Neural progenitor cell (in vitro differentiated cells): ENCODE measurements around the gene NEDD4. TPM values are rescaled to one million over a fixed set of nuclear protein-coding genes. Genes with fewer than 3 reads are reported as not detected.

Experiments used
- DNase-seq: peaks from one replicate; pipeline ENCODE4 v3.0.0-alpha.2; 2016; ENCODE audit warnings: low spot score
- H2AFZ ChIP-seq: fragments of 200-600 bp; sonication (generic); replicated peaks from 2 replicates; pipeline ENCODE4 v1.6.1; 2016; ENCODE audit warnings: antibody characterized with exemption
- H3F3A ChIP-seq: fragments of 200-600 bp; sonication (generic); 2 replicates; pipeline ENCODE4 v1.6.1; 2016; ENCODE audit warnings: antibody characterized with exemption, low read depth
- H3K27ac ChIP-seq: fragments of 200-600 bp; sonication (generic); 2 replicates; pipeline ENCODE4 v1.5.1; 2016; ENCODE audit warnings: mild to moderate bottlenecking
- H3K27me3 ChIP-seq: fragments of 200-600 bp; sonication (generic); 2 replicates; pipeline ENCODE4 v1.6.1; 2016; ENCODE audit warnings: mild to moderate bottlenecking, moderate library complexity
- H3K36me3 ChIP-seq: fragments of 200-600 bp; sonication (generic); 2 replicates; pipeline ENCODE4 v1.5.1; 2016
- H3K4me1 ChIP-seq: fragments of 200-600 bp; sonication (generic); 2 replicates; pipeline ENCODE4 v1.6.1; 2016; ENCODE audit warnings: mixed run types
- H3K4me2 ChIP-seq: fragments of 200-600 bp; sonication (generic); 2 replicates; pipeline ENCODE4 v1.6.1; 2016
- H3K4me3 ChIP-seq: fragments of 200-600 bp; sonication (generic); 2 replicates; pipeline ENCODE4 v1.5.1; 2016
- H3K79me2 ChIP-seq: fragments of 200-600 bp; sonication (generic); 2 replicates; pipeline ENCODE4 v1.6.1; 2016; ENCODE audit warnings: low read depth
- H3K9ac ChIP-seq: fragments of 200-600 bp; sonication (generic); 2 replicates; pipeline ENCODE4 v1.6.1; 2016
- H3K9me3 ChIP-seq: fragments of 200-600 bp; sonication (generic); 2 replicates; pipeline ENCODE4 v1.5.1; 2016; ENCODE audit warnings: low read depth
- H4K20me1 ChIP-seq: fragments of 200-600 bp; sonication (generic); 2 replicates; pipeline ENCODE4 v1.6.1; 2016; ENCODE audit warnings: low read depth
- H3K27ac Mint-ChIP-seq: 3 replicates; pipeline ENCODE4 v1.8.0; 2021; ENCODE audit warnings: mixed read lengths
- H3K27me3 Mint-ChIP-seq: 2 replicates; pipeline ENCODE4 v1.8.0; 2022; ENCODE audit warnings: low read depth, mild to moderate bottlenecking, inconsistent platforms, moderate library complexity, mixed read lengths; ENCODE audit not compliant: insufficient read depth
- H3K36me3 Mint-ChIP-seq: 3 replicates; pipeline ENCODE4 v1.8.0; 2021; ENCODE audit warnings: mixed read lengths
- H3K4me1 Mint-ChIP-seq: 3 replicates; pipeline ENCODE4 v1.8.0; 2021; ENCODE audit warnings: mixed read lengths
- H3K4me3 Mint-ChIP-seq: 3 replicates; pipeline ENCODE4 v1.8.0; 2021; ENCODE audit warnings: mild to moderate bottlenecking, moderate library complexity, mixed read lengths
- H3K9me3 Mint-ChIP-seq: 3 replicates; pipeline ENCODE4 v1.8.0; 2020; ENCODE audit warnings: mixed read lengths
- EZH2 ChIP-seq: fragments of 200-600 bp; sonication (generic); IDR thresholded peaks from 2 replicates; pipeline ENCODE4 v1.6.1; 2017; ENCODE audit warnings: antibody characterized with exemption, mild to moderate bottlenecking, moderate library complexity
- EZH2phosphoT487 ChIP-seq: fragments of 200-600 bp; sonication (generic); IDR thresholded peaks from 2 replicates; pipeline ENCODE4 v1.6.1; 2017; ENCODE audit warnings: antibody characterized with exemption
- total RNA-seq: library from RNA; depleted of rRNA; stranded (reverse); fragments of >200 nt; gene quantifications from 2 replicates; pipeline ENCODE4 v1.2.3, GENCODE V29; 2015; ENCODE audit warnings: low replicate concordance
- TF ChIP-seq, protein P1 (sequence below): fragments of 200-600 bp; sonication (generic); IDR thresholded peaks from 2 replicates; pipeline ENCODE4 v1.5.1; 2017; ENCODE audit warnings: antibody characterized with exemption, mild to moderate bottlenecking

The NEDD4 gene
- total RNA-seq, 1 donor from 2014 or later, result 36.7 TPM

DNA sequence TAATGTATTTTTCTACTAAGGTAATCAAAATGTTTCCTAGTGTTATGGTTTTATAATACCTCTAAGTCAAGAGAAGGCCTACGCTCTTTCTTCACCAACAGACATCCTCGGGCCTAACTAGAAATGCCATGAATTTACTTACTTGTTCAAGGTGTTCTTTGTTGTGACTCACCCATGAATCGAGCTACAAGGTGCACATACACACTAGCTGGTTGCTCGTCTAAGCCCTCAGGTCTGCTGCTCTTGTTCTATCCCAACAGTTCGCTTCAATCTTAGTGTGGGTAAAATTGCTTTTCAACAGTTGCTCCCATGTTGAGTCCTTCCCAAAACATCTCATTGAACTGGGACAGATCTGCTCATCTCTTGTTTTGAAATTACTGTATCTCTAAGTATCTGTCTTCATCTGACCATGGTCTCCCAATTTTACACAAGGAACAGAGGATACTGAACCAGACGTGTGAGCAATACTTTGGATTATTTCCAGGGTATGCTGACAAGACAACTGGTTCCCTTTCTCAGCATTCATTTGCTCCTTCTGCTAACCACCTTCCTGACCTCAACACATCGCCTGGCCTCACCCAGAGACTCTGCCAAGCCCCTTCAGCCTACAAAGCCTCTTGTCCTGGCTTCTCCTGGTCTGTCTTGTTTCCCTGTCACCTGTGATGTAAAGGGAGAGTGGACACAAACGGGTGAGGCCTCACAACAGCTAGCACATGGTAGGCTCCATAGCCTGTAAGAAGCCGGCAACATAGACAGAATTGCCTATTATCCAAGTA lies 84.2 kb downstream of the NEDD4 start:
- H3K36me3 Mint-ChIP-seq, result no peaks in the 10 kb centered on the region
- no peaks in the 10 kb centered on the region for H3F3A ChIP-seq
- no peak overlapping the region for H2AFZ ChIP-seq
- H4K20me1 ChIP-seq, result no peaks in the 10 kb centered on the region
- no peak for TF ChIP-seq EZH2phosphoT487
- TF ChIP-seq, protein P1, sequence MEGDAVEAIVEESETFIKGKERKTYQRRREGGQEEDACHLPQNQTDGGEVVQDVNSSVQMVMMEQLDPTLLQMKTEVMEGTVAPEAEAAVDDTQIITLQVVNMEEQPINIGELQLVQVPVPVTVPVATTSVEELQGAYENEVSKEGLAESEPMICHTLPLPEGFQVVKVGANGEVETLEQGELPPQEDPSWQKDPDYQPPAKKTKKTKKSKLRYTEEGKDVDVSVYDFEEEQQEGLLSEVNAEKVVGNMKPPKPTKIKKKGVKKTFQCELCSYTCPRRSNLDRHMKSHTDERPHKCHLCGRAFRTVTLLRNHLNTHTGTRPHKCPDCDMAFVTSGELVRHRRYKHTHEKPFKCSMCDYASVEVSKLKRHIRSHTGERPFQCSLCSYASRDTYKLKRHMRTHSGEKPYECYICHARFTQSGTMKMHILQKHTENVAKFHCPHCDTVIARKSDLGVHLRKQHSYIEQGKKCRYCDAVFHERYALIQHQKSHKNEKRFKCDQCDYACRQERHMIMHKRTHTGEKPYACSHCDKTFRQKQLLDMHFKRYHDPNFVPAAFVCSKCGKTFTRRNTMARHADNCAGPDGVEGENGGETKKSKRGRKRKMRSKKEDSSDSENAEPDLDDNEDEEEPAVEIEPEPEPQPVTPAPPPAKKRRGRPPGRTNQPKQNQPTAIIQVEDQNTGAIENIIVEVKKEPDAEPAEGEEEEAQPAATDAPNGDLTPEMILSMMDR, result no peak
- no peak for TF ChIP-seq EZH2
- no peaks in the 10 kb centered on the region for H3K27me3 Mint-ChIP-seq
- H3K4me3 ChIP-seq, result no peak overlapping the region
- H3K4me2 ChIP-seq, result no peak overlapping the region
- H3K9me3 Mint-ChIP-seq, result no peaks in the 10 kb centered on the region
- no peaks in the 10 kb centered on the region for H3K4me1 Mint-ChIP-seq
- no peak overlapping the region for H3K9ac ChIP-seq
- H3K9me3 ChIP-seq, result no peaks in the 10 kb centered on the region
- H3K4me3 Mint-ChIP-seq, result no peak overlapping the region
- H3K27ac Mint-ChIP-seq, result no peak overlapping the region
- no peaks in the 10 kb centered on the region for H3K27me3 ChIP-seq
- H3K27ac ChIP-seq, result no peak overlapping the region
- no peaks in the 10 kb centered on the region for H3K79me2 ChIP-seq
- H3K36me3 ChIP-seq, result no peaks in the 10 kb centered on the region
- no peaks in the 10 kb centered on the region for H3K4me1 ChIP-seq
- no peak for DNase-seq

DNA sequence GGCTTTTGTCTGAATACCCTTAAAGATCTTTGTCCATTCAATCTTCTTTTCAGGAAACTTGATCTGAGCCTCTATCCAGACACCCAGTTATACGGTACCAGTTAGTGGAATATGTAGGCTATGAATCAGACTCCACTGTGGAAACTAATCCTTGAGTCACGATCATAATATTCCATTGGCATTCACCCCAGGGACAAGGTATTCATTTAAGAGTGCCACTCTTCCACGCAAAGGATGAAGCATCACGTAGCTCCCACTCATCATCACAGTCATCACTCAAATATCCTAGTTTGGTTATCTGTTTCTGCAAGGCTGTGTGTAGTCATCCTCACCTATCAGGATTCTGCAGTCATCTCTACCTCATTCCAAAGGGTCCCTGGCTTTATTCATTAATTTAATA lies 85.6 kb downstream of the NEDD4 start:
- Histone ChIP-seq H3K4me1 (no peaks in the 10 kb centered on the region), H2AFZ (no peak overlapping the region), H3F3A (no peaks in the 10 kb centered on the region), H3K79me2 (no peaks in the 10 kb centered on the region), H3K27me3 (no peaks in the 10 kb centered on the region), H4K20me1 (no peaks in the 10 kb centered on the region), H3K9ac (no peak overlapping the region), H3K36me3 (no peaks in the 10 kb centered on the region), H3K27ac (no peak overlapping the region), H3K9me3 (no peaks in the 10 kb centered on the region), H3K4me2 (no peak overlapping the region), H3K4me3 (no peak overlapping the region)
- DNase-seq, result no peak
- no peaks in the 10 kb centered on the region for H3K36me3 Mint-ChIP-seq
- H3K9me3 Mint-ChIP-seq, result no peaks in the 10 kb centered on the region
- no peak overlapping the region for H3K4me3 Mint-ChIP-seq
- no peaks in the 10 kb centered on the region for H3K4me1 Mint-ChIP-seq
- H3K27me3 Mint-ChIP-seq, result no peaks in the 10 kb centered on the region
- no peak overlapping the region for H3K27ac Mint-ChIP-seq
- TF ChIP-seq EZH2phosphoT487, result no peak
- TF ChIP-seq EZH2, result no peak
- TF ChIP-seq, protein P1, result no peak

DNA sequence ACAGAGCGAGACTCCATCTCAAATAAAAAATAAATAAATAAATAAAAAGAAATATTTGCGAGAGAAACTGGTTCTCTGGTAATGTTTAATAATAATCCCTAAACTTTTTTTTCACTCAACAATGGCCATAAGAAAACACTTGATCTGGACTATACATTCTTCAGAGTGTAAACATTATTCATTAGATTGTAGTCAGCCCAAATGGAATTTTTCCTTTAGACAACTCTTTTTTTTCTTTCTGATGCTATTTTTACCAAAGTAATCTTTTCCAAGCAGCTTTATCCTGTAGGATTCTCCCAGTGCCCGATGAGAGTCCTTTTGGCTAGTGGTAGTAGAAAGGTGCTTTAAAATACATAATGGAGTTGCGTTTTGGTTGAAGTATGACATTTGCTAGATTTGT lies 90.4 kb downstream of the NEDD4 start:
- Histone ChIP-seq H3K4me1 (no peaks in the 10 kb centered on the region), H2AFZ (no peak overlapping the region), H3K36me3 (no peaks in the 10 kb centered on the region), H3K79me2 (no peaks in the 10 kb centered on the region), H3K27me3 (no peaks in the 10 kb centered on the region), H3K9ac (no peak overlapping the region), H3K27ac (no peak overlapping the region), H3K4me3 (no peak overlapping the region), H4K20me1 (no peaks in the 10 kb centered on the region), H3F3A (no peaks in the 10 kb centered on the region), H3K4me2 (no peak overlapping the region), H3K9me3 (no peaks in the 10 kb centered on the region)
- no peak overlapping the region for H3K27ac Mint-ChIP-seq
- no peaks in the 10 kb centered on the region for H3K4me1 Mint-ChIP-seq
- TF ChIP-seq EZH2 (no peak), EZH2phosphoT487 (no peak)
- TF ChIP-seq, protein P1, result no peak
- H3K36me3 Mint-ChIP-seq, result no peaks in the 10 kb centered on the region
- no peak overlapping the region for H3K4me3 Mint-ChIP-seq
- H3K9me3 Mint-ChIP-seq, result no peaks in the 10 kb centered on the region
- no peak for DNase-seq
- no peaks in the 10 kb centered on the region for H3K27me3 Mint-ChIP-seq
